IMR-90 (cell line): ENCODE data around the gene HPSE2. TPM values are rescaled to one million over a fixed set of nuclear protein-coding genes. Genes with fewer than 3 reads are reported as not detected.

Experiments used
- ATAC-seq: fragments of 200-7000 bp; cut with Tn5 transposase; 2 replicates; pipeline ENCODE4 v1.9.1; 2020; ENCODE audit warnings: low read depth, mild to moderate bottlenecking, moderate library complexity
- BruUV-seq: library from RNA; stranded (reverse); fragments of 400-500 nt; replicated peaks from 2 replicates; lab custom pipeline; 2021; lab: Mats Ljungman, UMichigan
- CTCF ChIA-PET: fragments of 300-600 bp; formaldehyde crosslinking; extraction: SDS; loops from one replicate; lab custom pipeline; 2021; ENCODE audit warnings: antibody characterized with exemption; lab: Yijun Ruan, JAX
- POLR2A ChIA-PET: fragments of 300-600 bp; sonication (Branson Sonifier 250); formaldehyde crosslinking; loops from one replicate; lab custom pipeline; 2022; ENCODE audit warnings: antibody characterized with exemption; ENCODE audit not compliant: unreplicated experiment; lab: Charles Lee
- DNase-seq: peaks from one replicate; pipeline ENCODE4 v3.0.0; 2013
- H2AFZ ChIP-seq: replicated peaks from 2 replicates; pipeline ENCODE3; 2013; ENCODE audit warnings: low read length, mild to moderate bottlenecking; ENCODE audit not compliant: poor library complexity
- H2AK5ac ChIP-seq: 2 replicates; pipeline ENCODE4 v1.6.1; 2013; ENCODE audit warnings: low read depth, low read length, inconsistent platforms
- H2AK9ac ChIP-seq: replicated peaks from 2 replicates; pipeline ENCODE3; 2013; ENCODE audit warnings: mild to moderate bottlenecking, low read depth, low read length, moderate library complexity; ENCODE audit not compliant: poor library complexity
- H2BK120ac ChIP-seq: 2 replicates; pipeline ENCODE4 v1.6.1; 2013; ENCODE audit warnings: low read depth, low read length, inconsistent platforms
- H2BK15ac ChIP-seq: 3 replicates; pipeline ENCODE4 v1.6.1; 2013; ENCODE audit warnings: low read depth, low read length, inconsistent platforms
- H2BK20ac ChIP-seq: 2 replicates; pipeline ENCODE4 v1.6.1; 2013; ENCODE audit warnings: low read depth, mild to moderate bottlenecking, inconsistent platforms, low read length, moderate library complexity
- H2BK5ac ChIP-seq: 2 replicates; pipeline ENCODE4 v1.6.1; 2013; ENCODE audit warnings: mild to moderate bottlenecking, low read depth, low read length, inconsistent platforms; ENCODE audit not compliant: poor library complexity, severe bottlenecking
- H3K14ac ChIP-seq: replicated peaks from 2 replicates; pipeline ENCODE4 v1.6.1; 2013; ENCODE audit warnings: low read depth, low read length, inconsistent platforms
- H3K18ac ChIP-seq: 2 replicates; pipeline ENCODE4 v1.6.1; 2013; ENCODE audit warnings: low read depth, low read length, control low read depth
- H3K23ac ChIP-seq: 2 replicates; pipeline ENCODE4 v1.6.1; 2013; ENCODE audit warnings: low read depth, low read length, inconsistent platforms
- H3K27ac ChIP-seq: 2 replicates; pipeline ENCODE4 v1.5.1; 2013; ENCODE audit warnings: mild to moderate bottlenecking, control low read depth, low read length; ENCODE audit not compliant: insufficient read depth
- H3K27me3 ChIP-seq: 2 replicates; pipeline ENCODE4 v1.6.1; 2013; ENCODE audit warnings: low read length; ENCODE audit not compliant: control insufficient read depth, insufficient read depth
- H3K36me3 ChIP-seq: 2 replicates; pipeline ENCODE4 v1.6.1; 2013; ENCODE audit warnings: low read length, mixed read lengths; ENCODE audit not compliant: control insufficient read depth, insufficient read depth
- H3K4ac ChIP-seq: 2 replicates; pipeline ENCODE4 v1.6.1; 2013; ENCODE audit warnings: low read depth, low read length, inconsistent platforms
- H3K4me1 ChIP-seq: 2 replicates; pipeline ENCODE4 v1.6.1; 2013; ENCODE audit warnings: low read length, mixed read lengths; ENCODE audit not compliant: control insufficient read depth, insufficient read depth
- H3K4me2 ChIP-seq: 2 replicates; pipeline ENCODE4 v1.6.1; 2013; ENCODE audit warnings: low read depth, mild to moderate bottlenecking, control low read depth, low read length, moderate library complexity
- H3K4me3 ChIP-seq: 2 replicates; pipeline ENCODE4 v1.5.1; 2013; ENCODE audit warnings: low read depth, mild to moderate bottlenecking, control low read depth, low read length, moderate library complexity; ENCODE audit not compliant: insufficient read depth
- H3K56ac ChIP-seq: 2 replicates; pipeline ENCODE4 v1.6.1; 2013; ENCODE audit warnings: low read length, inconsistent platforms; ENCODE audit not compliant: insufficient read depth; ENCODE audit errors: extremely low read depth
- H3K79me1 ChIP-seq, 2 experiments: 2 replicates each; pipeline ENCODE4 v1.6.1; 2013; ENCODE audit warnings: low read length in 2 of 2, inconsistent platforms in 1 of 2, low read depth in 1 of 2
- H3K9ac ChIP-seq: 2 replicates; pipeline ENCODE4 v1.6.1; 2013; ENCODE audit warnings: low read depth, low read length, control low read depth
- H3K9me1 ChIP-seq: 2 replicates; pipeline ENCODE4 v1.6.1; 2013; ENCODE audit warnings: low read length, inconsistent platforms; ENCODE audit not compliant: insufficient read depth
- H3K9me3 ChIP-seq: 2 replicates; pipeline ENCODE4 v1.6.1; 2013; ENCODE audit warnings: low read length; ENCODE audit not compliant: control insufficient read depth, insufficient read depth
- H4K20me1 ChIP-seq: 2 replicates; pipeline ENCODE4 v1.6.1; 2013; ENCODE audit warnings: low read length, inconsistent platforms; ENCODE audit not compliant: insufficient read depth
- H4K5ac ChIP-seq: 2 replicates; pipeline ENCODE4 v1.6.1; 2013; ENCODE audit warnings: mild to moderate bottlenecking, low read depth, low read length, control low read depth
- H4K8ac ChIP-seq, 2 experiments: 2 replicates each; pipeline ENCODE4 v1.6.1; 2013; ENCODE audit warnings: low read depth in 2 of 2, low read length in 2 of 2, control low read depth in 1 of 2, inconsistent platforms in 1 of 2
- H4K91ac ChIP-seq: 2 replicates; pipeline ENCODE4 v1.6.1; 2013; ENCODE audit warnings: low read depth, low read length, inconsistent platforms; ENCODE audit not compliant: insufficient read depth
- BHLHE40 ChIP-seq: fragments of 150-350 bp; IDR thresholded peaks from 2 replicates; pipeline ENCODE4 v1.6.1; 2016; ENCODE audit warnings: mild to moderate bottlenecking, low read depth, low read length
- CEBPB ChIP-seq: IDR thresholded peaks from 2 replicates; pipeline ENCODE4 v1.6.1; 2012; ENCODE audit warnings: low read depth, low read length, improper control_type of control experiment
- CHD1 ChIP-seq: IDR thresholded peaks from 2 replicates; pipeline ENCODE4 v1.6.1; 2012; ENCODE audit warnings: low read depth, low read length, improper control_type of control experiment
- CTCF ChIP-seq: conservative IDR thresholded peaks from 2 replicates; pipeline ENCODE4 v1.5.1; 2012; ENCODE audit warnings: mild to moderate bottlenecking, low read depth, low read length, improper control_type of control experiment
- ELK1 ChIP-seq: fragments of 150-350 bp; IDR thresholded peaks from 2 replicates; pipeline ENCODE4 v1.6.1; 2016; ENCODE audit warnings: low read depth, mild to moderate bottlenecking, low read length, moderate library complexity, borderline replicate concordance
- FOS ChIP-seq: fragments of 150-350 bp; IDR thresholded peaks from 2 replicates; pipeline ENCODE4 v1.6.1; 2016; ENCODE audit warnings: low read depth, low read length
- MAFK ChIP-seq: IDR thresholded peaks from 2 replicates; pipeline ENCODE4 v1.6.1; 2012; ENCODE audit warnings: low read depth, low read length, improper control_type of control experiment
- MXI1 ChIP-seq: IDR thresholded peaks from 2 replicates; pipeline ENCODE4 v1.6.1; 2012; ENCODE audit warnings: low read depth, mild to moderate bottlenecking, low read length, moderate library complexity, borderline replicate concordance
- NFE2L2 ChIP-seq: fragments of 150-350 bp; IDR thresholded peaks from 2 replicates; pipeline ENCODE4 v1.6.1; 2016; ENCODE audit warnings: low read depth, mild to moderate bottlenecking, low read length
- POLR2A ChIP-seq: IDR thresholded peaks from 2 replicates; pipeline ENCODE4 v1.6.1; 2012; ENCODE audit warnings: mild to moderate bottlenecking, low read depth, low read length
- RAD21 ChIP-seq: IDR thresholded peaks from 2 replicates; pipeline ENCODE4 v1.6.1; 2012; ENCODE audit warnings: low read length, improper control_type of control experiment
- RCOR1 ChIP-seq: IDR thresholded peaks from 2 replicates; pipeline ENCODE4 v1.6.1; 2012; ENCODE audit warnings: mild to moderate bottlenecking, low read length, improper control_type of control experiment; ENCODE audit not compliant: insufficient replicate concordance
- RFX5 ChIP-seq: IDR thresholded peaks from 2 replicates; pipeline ENCODE4 v1.8.0; 2012; ENCODE audit warnings: low read depth, mild to moderate bottlenecking, low read length, moderate library complexity
- SMC3 ChIP-seq: fragments of 150-350 bp; IDR thresholded peaks from 2 replicates; pipeline ENCODE4 v1.6.1; 2016; ENCODE audit warnings: low read depth, mild to moderate bottlenecking, antibody characterized with exemption, low read length, moderate library complexity
- USF2 ChIP-seq: fragments of 150-350 bp; IDR thresholded peaks from 2 replicates; pipeline ENCODE4 v1.6.1; 2017; ENCODE audit warnings: mild to moderate bottlenecking, antibody characterized with exemption, low read length, low read depth
- WGBS, 2 experiments: methylation state at CpG; one replicate each; pipeline versions ENCODE4 v1.1.5 to v1.1.7; 2013; ENCODE audit warnings: missing lambda C conversion rate in 2 of 2; ENCODE audit not compliant: insufficient read length in 1 of 2; ENCODE audit errors: extremely low coverage in 2 of 2; 5-methylcytosine and 5-hydroxymethylcytosine counted together
- dilution Hi-C: fragments of 300-500 bp; cut with HindIII; formaldehyde crosslinking; loops from one replicate; pipeline ENCODE4 v1.14.3; 2018; ENCODE audit warnings: low sequenced_read_pairs; ENCODE audit not compliant: unreplicated experiment
- in situ Hi-C: fragments of 300-500 bp; cut with MboI; formaldehyde crosslinking; loops from 3 replicates; pipeline ENCODE4 v1.14.3; 2019; ENCODE audit warnings: low sequenced_read_pairs, inconsistent platforms, mixed read lengths
- intact Hi-C: fragments of 100-400 bp; cut with micrococcal nuclease; formaldehyde crosslinking; loops from 2 replicates; pipeline ENCODE4 v1.10.0; 2022
- polyA plus RNA-seq, 3 experiments: library from polyadenylated mRNA; depleted of rRNA; stranded (reverse); fragments of >200 nt; gene quantifications; 2 replicates each; pipeline ENCODE4 v1.2.3, GENCODE V29; 2012; ENCODE audit warnings: low replicate concordance in 1 of 3
- total RNA-seq: library from RNA; depleted of rRNA; stranded (reverse); fragments of >200 nt; gene quantifications from 2 replicates; pipeline ENCODE4 v1.2.3, GENCODE V29; 2012

HPSE2 gene
- total and polyA plus RNA-seq, 2 of the 4 experiments (the other 2 are of a cell fraction) = not detected

GRCh38 chr10:98997596-98997995, 238.1 kb downstream of the HPSE2 start:
- no peak overlapping the region for H3K9ac ChIP-seq
- no peak overlapping the region for H3K4ac ChIP-seq
- no peak overlapping the region for H3K18ac ChIP-seq
- WGBS, 2 experiments = no CpG with 5 or more reads among the region's 4 CpGs
- DNase-seq (no peak), ATAC-seq (no peak)
- H2AK9ac ChIP-seq = no peak overlapping the region
- ChIA-PET CTCF (no interaction called here), POLR2A (no interaction called here)
- TF ChIP-seq MAFK (no peak), FOS (no peak), CHD1 (no peak), ELK1 (no peak), POLR2A (no peak), CTCF (no peak), BHLHE40 (no peak), RFX5 (no peak), USF2 (no peak), SMC3 (no peak), RAD21 (no peak), CEBPB (no peak), RCOR1 (no peak), NFE2L2 (no peak), MXI1 (no peak)
- H4K5ac ChIP-seq = no peak overlapping the region
- H2BK20ac ChIP-seq = no peak overlapping the region
- no peak overlapping the region for H3K23ac ChIP-seq
- H3K14ac ChIP-seq = no peak overlapping the region
- peaks cover 2% of the 10 kb centered on the region; the same call in 1 of the 2 replicates for H3K27me3 ChIP-seq
- no peak overlapping the region for H2BK5ac ChIP-seq
- no peaks in the 10 kb centered on the region for H3K4me1 ChIP-seq
- intact Hi-C loops = no loop called here
- no peak overlapping the region for H2AFZ ChIP-seq
- no TSS peak for BruUV-seq
- dilution Hi-C loops = no loop called here
- H3K56ac ChIP-seq = no peak overlapping the region
- H4K20me1 ChIP-seq = no peaks in the 10 kb centered on the region
- H3K79me1 ChIP-seq = no peaks in the 10 kb centered on the region
- H2AK5ac ChIP-seq = no peak overlapping the region
- no peaks in the 10 kb centered on the region for H3K9me1 ChIP-seq
- no peak overlapping the region for H4K91ac ChIP-seq
- no peak overlapping the region for H3K4me3 ChIP-seq
- no peaks in the 10 kb centered on the region for H3K36me3 ChIP-seq
- no peak overlapping the region for H3K27ac ChIP-seq
- no peaks in the 10 kb centered on the region for H3K9me3 ChIP-seq
- H3K4me2 ChIP-seq = no peak overlapping the region
- H2BK120ac ChIP-seq = no peak overlapping the region
- H4K8ac ChIP-seq = no peak overlapping the region
- in situ Hi-C loops = no loop called here
- H2BK15ac ChIP-seq = no peak overlapping the region
